Measurements from ENCODE around the gene PTPRO. TPM values are rescaled to one million over a fixed set of nuclear protein-coding genes. Genes with fewer than 3 reads are reported as not detected.

PTPRO gene
- total RNA-seq, 1 donor from 2014 or later, result 0.26 TPM

GRCh38 chr12:15561396-15561795 is 239.1 kb downstream of the PTPRO start:
- Mint-ChIP-seq H3K27ac (peak overlapping the region; percentile 89), H3K9me3 (peaks cover 8% of the 10 kb centered on the region), H3K27me3 (ENCODE audit: insufficient read depth) (no peaks in the 10 kb centered on the region), H3K4me3 (peak overlapping the region; percentile 87), H3K36me3 (ENCODE audit: low read depth) (peaks cover 14% of the 10 kb centered on the region), H3K4me1 (ENCODE audit: low read depth) (peaks cover 60% of the 10 kb centered on the region)
- intact Hi-C loops (cut with micrococcal nuclease), result loop anchor here (5.0 to 10.0 kb wide), 3 partner anchors 609 to 1307 kb away; partner anchors contain the start of genes C12orf60 and WBP11
- DNase-seq (ENCODE audit: low spot score), result no peak

- peak overlapping the region; percentile 87 for H3K4me3 Mint-ChIP-seq
- peak overlapping the region; percentile 89 for H3K27ac Mint-ChIP-seq
- peaks cover 8% of the 10 kb centered on the region for H3K9me3 Mint-ChIP-seq
- H3K27me3 Mint-ChIP-seq (ENCODE audit: insufficient read depth), result peaks cover 2% of the 10 kb centered on the region
- intact Hi-C loops (cut with micrococcal nuclease), result loop anchor here (2.0 to 10.0 kb wide), 4 partner anchors 15 to 1307 kb away; partner anchors contain the start of genes C12orf60 and WBP11
- H3K36me3 Mint-ChIP-seq (ENCODE audit: low read depth), result peaks cover 17% of the 10 kb centered on the region
- peak; percentile 17 for DNase-seq (ENCODE audit: low spot score)
- H3K4me1 Mint-ChIP-seq (ENCODE audit: low read depth), result peaks cover 67% of the 10 kb centered on the region
Measured at GRCh38 chr12:15562263-15562662, 240.0 kb downstream of the PTPRO start.

- peaks cover 5% of the 10 kb centered on the region for H3K9me3 Mint-ChIP-seq
- H3K4me1 Mint-ChIP-seq (ENCODE audit: low read depth), result peaks cover 77% of the 10 kb centered on the region
- peaks cover 12% of the 10 kb centered on the region for H3K36me3 Mint-ChIP-seq (ENCODE audit: low read depth)
- peak; percentile 20 for DNase-seq (ENCODE audit: low spot score)
- peak overlapping the region; percentile 87 for H3K4me3 Mint-ChIP-seq
- peaks cover 2% of the 10 kb centered on the region for H3K27me3 Mint-ChIP-seq (ENCODE audit: insufficient read depth)
- H3K27ac Mint-ChIP-seq, result peak overlapping the region; percentile 89
- intact Hi-C loops (cut with micrococcal nuclease), result loop anchor here (1.0 to 10.0 kb wide), 7 partner anchors 8 to 1309 kb away; partner anchors contain the start of genes C12orf60 and WBP11
Measured at GRCh38 chr12:15563663-15564062, 241.4 kb downstream of the PTPRO start.

GRCh38 chr12:15574353-15574752 is 252.0 kb downstream of the PTPRO start:
- Mint-ChIP-seq H3K4me3 (no peak overlapping the region), H3K36me3 (ENCODE audit: low read depth) (peaks cover 24% of the 10 kb centered on the region), H3K4me1 (ENCODE audit: low read depth) (peaks cover 65% of the 10 kb centered on the region), H3K27me3 (ENCODE audit: insufficient read depth) (no peaks in the 10 kb centered on the region), H3K27ac (no peak overlapping the region), H3K9me3 (peaks cover 5% of the 10 kb centered on the region)
- DNase-seq (ENCODE audit: low spot score), result no peak
- intact Hi-C loops (cut with micrococcal nuclease), result loop anchor here (5.0 kb wide), 2 partner anchors 612 to 1207 kb away; partner anchors contain the start of genes ARHGDIB and ATF7IP

- intact Hi-C loops (cut with micrococcal nuclease), result loop anchor here (2.0 kb wide), 1 partner anchor 13 kb away; no protein-coding TSS in a partner anchor
- H3K27me3 Mint-ChIP-seq (ENCODE audit: insufficient read depth), result no peaks in the 10 kb centered on the region
- peak overlapping the region; percentile 12 for H3K4me3 Mint-ChIP-seq
- DNase-seq (ENCODE audit: low spot score), result no peak
- peaks cover 64% of the 10 kb centered on the region for H3K4me1 Mint-ChIP-seq (ENCODE audit: low read depth)
- peaks cover 20% of the 10 kb centered on the region for H3K36me3 Mint-ChIP-seq (ENCODE audit: low read depth)
- peak overlapping the region; percentile 88 for H3K27ac Mint-ChIP-seq
- peaks cover 5% of the 10 kb centered on the region for H3K9me3 Mint-ChIP-seq
Measured at GRCh38 chr12:15575671-15576541, 253.6 kb downstream of the PTPRO start.

GRCh38 chr12:15580431-15580830 is 258.1 kb downstream of the PTPRO start:
- H3K4me3 Mint-ChIP-seq, result no peak overlapping the region
- peaks cover 11% of the 10 kb centered on the region for H3K36me3 Mint-ChIP-seq (ENCODE audit: low read depth)
- H3K9me3 Mint-ChIP-seq, result peaks cover 5% of the 10 kb centered on the region
- DNase-seq (ENCODE audit: low spot score), result no peak
- no peak overlapping the region for H3K27ac Mint-ChIP-seq
- H3K27me3 Mint-ChIP-seq (ENCODE audit: insufficient read depth), result no peaks in the 10 kb centered on the region
- intact Hi-C loops (cut with micrococcal nuclease), result loop anchor here (1.0 kb wide), 1 partner anchor 48 kb away; no protein-coding TSS in a partner anchor
- peaks cover 36% of the 10 kb centered on the region for H3K4me1 Mint-ChIP-seq (ENCODE audit: low read depth)

GRCh38 chr12:15581006-15581405 is 258.7 kb downstream of the PTPRO start:
- H3K27me3 Mint-ChIP-seq (ENCODE audit: insufficient read depth), result no peaks in the 10 kb centered on the region
- H3K27ac Mint-ChIP-seq, result no peak overlapping the region
- H3K36me3 Mint-ChIP-seq (ENCODE audit: low read depth), result peaks cover 9% of the 10 kb centered on the region
- no peak overlapping the region for H3K4me3 Mint-ChIP-seq
- intact Hi-C loops (cut with micrococcal nuclease), result no loop called here
- H3K9me3 Mint-ChIP-seq, result no peaks in the 10 kb centered on the region
- H3K4me1 Mint-ChIP-seq (ENCODE audit: low read depth), result peaks cover 30% of the 10 kb centered on the region
- no peak for DNase-seq (ENCODE audit: low spot score)

GRCh38 chr12:15583804-15584203 is 261.5 kb downstream of the PTPRO start:
- Mint-ChIP-seq H3K9me3 (no peaks in the 10 kb centered on the region), H3K4me1 (ENCODE audit: low read depth) (peaks cover 19% of the 10 kb centered on the region), H3K36me3 (ENCODE audit: low read depth) (peaks cover 7% of the 10 kb centered on the region), H3K4me3 (no peak overlapping the region), H3K27me3 (ENCODE audit: insufficient read depth) (no peaks in the 10 kb centered on the region), H3K27ac (no peak overlapping the region)
- intact Hi-C loops (cut with micrococcal nuclease), result loop anchor here (1.0 kb wide), 3 partner anchors 52 to 357 kb away; no protein-coding TSS in a partner anchor
- no peak for DNase-seq (ENCODE audit: low spot score)

- peaks cover 13% of the 10 kb centered on the region for H3K4me1 Mint-ChIP-seq (ENCODE audit: low read depth)
- H3K9me3 Mint-ChIP-seq, result no peaks in the 10 kb centered on the region
- intact Hi-C loops (cut with micrococcal nuclease), result loop anchor here (1.0 kb wide), 3 partner anchors 52 to 357 kb away; no protein-coding TSS in a partner anchor
- H3K27ac Mint-ChIP-seq, result no peak overlapping the region
- H3K4me3 Mint-ChIP-seq, result no peak overlapping the region
- H3K36me3 Mint-ChIP-seq (ENCODE audit: low read depth), result peaks cover 5% of the 10 kb centered on the region
- no peaks in the 10 kb centered on the region for H3K27me3 Mint-ChIP-seq (ENCODE audit: insufficient read depth)
- no peak for DNase-seq (ENCODE audit: low spot score)
Measured at GRCh38 chr12:15584366-15585041, 262.2 kb downstream of the PTPRO start.

GRCh38 chr12:15589328-15590032 is 267.2 kb downstream of the PTPRO start:
- Mint-ChIP-seq H3K36me3 (ENCODE audit: low read depth) (peaks cover 5% of the 10 kb centered on the region), H3K9me3 (no peaks in the 10 kb centered on the region), H3K4me1 (ENCODE audit: low read depth) (peaks cover 9% of the 10 kb centered on the region), H3K4me3 (no peak overlapping the region), H3K27ac (no peak overlapping the region), H3K27me3 (ENCODE audit: insufficient read depth) (no peaks in the 10 kb centered on the region)
- intact Hi-C loops (cut with micrococcal nuclease), result loop anchor here (1.0 to 2.0 kb wide), 4 partner anchors 199 to 310 kb away; partner anchors contain the start of genes EPS8 and STRAP
- DNase-seq (ENCODE audit: low spot score), result no peak

GRCh38 chr12:15590180-15590826 is 268.0 kb downstream of the PTPRO start:
- H3K4me1 Mint-ChIP-seq (ENCODE audit: low read depth), result peaks cover 9% of the 10 kb centered on the region
- no peak overlapping the region for H3K27ac Mint-ChIP-seq
- DNase-seq (ENCODE audit: low spot score), result peak; percentile 42
- no peaks in the 10 kb centered on the region for H3K9me3 Mint-ChIP-seq
- peaks cover 5% of the 10 kb centered on the region for H3K36me3 Mint-ChIP-seq (ENCODE audit: low read depth)
- no peaks in the 10 kb centered on the region for H3K27me3 Mint-ChIP-seq (ENCODE audit: insufficient read depth)
- intact Hi-C loops (cut with micrococcal nuclease), result loop anchor here (1.0 to 2.0 kb wide), 4 partner anchors 198 to 309 kb away; partner anchors contain the start of genes EPS8 and STRAP
- peak overlapping the region; percentile 72 for H3K4me3 Mint-ChIP-seq

GRCh38 chr12:15591811-15592210 is 269.5 kb downstream of the PTPRO start:
- H3K27me3 Mint-ChIP-seq (ENCODE audit: insufficient read depth), result no peaks in the 10 kb centered on the region
- intact Hi-C loops (cut with micrococcal nuclease), result loop anchor here (2.0 kb wide), 1 partner anchor 197 kb away; the partner anchor contains the start of gene EPS8
- DNase-seq (ENCODE audit: low spot score), result no peak
- peaks cover 7% of the 10 kb centered on the region for H3K36me3 Mint-ChIP-seq (ENCODE audit: low read depth)
- no peak overlapping the region for H3K4me3 Mint-ChIP-seq
- peaks cover 9% of the 10 kb centered on the region for H3K4me1 Mint-ChIP-seq (ENCODE audit: low read depth)
- H3K27ac Mint-ChIP-seq, result no peak overlapping the region
- no peaks in the 10 kb centered on the region for H3K9me3 Mint-ChIP-seq
